ENCODE measurements around the gene RAD51B.

RAD51B gene

GRCh38 chr14:67833403-67833802, 13.8 kb downstream of the RAD51B start:
- FAIRE-seq (no peak), DNase-seq (ENCODE audit: low spot score) (no peak)

- DNase-seq (ENCODE audit: low spot score) (no peak), FAIRE-seq (no peak)
Observed at GRCh38 chr14:67835596-67835995, 16.0 kb downstream of the RAD51B start.

GRCh38 chr14:67837011-67837624, 17.5 kb downstream of the RAD51B start:
- FAIRE-seq, result peak; percentile 71

DNA sequence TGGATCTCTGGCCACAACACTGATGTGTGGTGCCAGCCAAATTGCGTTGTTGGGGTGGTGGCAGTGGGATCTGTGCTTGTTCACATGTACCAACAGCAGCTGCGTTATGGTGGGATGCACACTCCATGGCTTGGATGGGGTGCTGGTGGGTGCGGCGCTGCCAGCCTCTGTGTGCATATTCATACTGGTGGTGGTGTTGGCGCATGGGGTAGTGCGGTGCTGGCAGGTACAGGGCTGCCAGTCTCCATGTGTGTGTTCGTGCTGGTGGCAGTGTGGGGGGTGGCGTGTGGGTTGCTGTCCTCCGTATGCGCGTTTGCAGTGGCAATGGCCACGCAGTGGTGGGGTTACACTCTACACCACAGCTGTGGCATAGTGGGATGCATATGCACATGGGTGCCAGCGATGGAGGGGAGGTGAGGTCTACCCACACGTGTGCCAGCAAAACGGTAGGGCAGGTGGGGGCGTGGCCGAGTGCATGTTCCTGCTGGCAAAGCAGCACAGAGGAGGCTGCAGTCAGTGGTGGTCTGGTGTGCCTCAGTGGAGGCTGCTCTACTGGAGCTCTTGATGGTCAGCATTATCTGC, 26.5 kb downstream of the RAD51B start:
- FAIRE-seq (no peak), DNase-seq (ENCODE audit: low spot score) (no peak)

More at GRCh38 chr14:67837011-67837624, 17.5 kb downstream of the RAD51B start:
- DNase-seq (ENCODE audit: low spot score), result peak; percentile 26

DNA sequence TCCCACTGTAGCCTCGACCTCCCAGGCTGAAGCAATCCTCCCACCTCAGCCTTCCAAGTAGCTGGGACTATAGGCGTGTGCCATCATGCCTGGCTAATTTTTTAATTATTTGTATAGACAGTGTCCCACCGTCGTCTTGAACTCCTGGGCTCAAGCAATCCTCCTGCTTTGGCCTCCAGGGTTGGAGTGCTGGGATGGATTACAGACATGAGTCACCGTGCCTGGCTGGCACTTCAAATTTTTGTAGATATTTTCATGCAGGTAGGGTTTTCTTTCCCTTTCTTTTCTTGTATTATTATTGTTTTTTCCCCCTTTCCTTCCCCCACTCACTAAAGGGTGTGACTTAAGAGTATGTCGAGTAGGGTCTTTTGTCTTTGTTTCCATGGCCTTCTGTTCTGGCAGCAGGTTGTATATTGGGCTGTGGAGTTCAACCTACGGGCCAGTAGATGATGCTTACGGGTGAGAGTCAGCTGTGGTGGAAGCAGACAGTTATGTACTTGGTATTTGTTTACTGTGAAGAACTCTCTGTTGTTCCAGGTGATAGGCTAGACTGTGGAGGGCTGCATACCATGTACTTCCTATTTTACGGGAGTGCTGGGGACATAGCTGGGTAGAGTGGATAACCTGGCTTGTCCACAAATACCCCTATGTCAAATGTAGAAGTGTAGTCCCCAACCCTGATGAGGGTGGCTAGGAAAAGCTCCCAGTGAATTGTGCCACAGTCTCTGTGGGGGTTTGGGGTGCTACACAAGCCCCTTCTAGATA, 30.7 kb downstream of the RAD51B start:
- DNase-seq (ENCODE audit: low spot score) (no peak), FAIRE-seq (no peak)

GRCh38 chr14:67851785-67852410, 32.3 kb downstream of the RAD51B start:
- DNase-seq (ENCODE audit: low spot score), result no peak
- no peak for FAIRE-seq

GRCh38 chr14:67852926-67853604, 33.5 kb downstream of the RAD51B start:
- no peak for FAIRE-seq
- no peak for DNase-seq (ENCODE audit: low spot score)

- FAIRE-seq, result no peak
- DNase-seq (ENCODE audit: low spot score), result no peak
Observed at GRCh38 chr14:67853715-67854114, 34.1 kb downstream of the RAD51B start.

DNA sequence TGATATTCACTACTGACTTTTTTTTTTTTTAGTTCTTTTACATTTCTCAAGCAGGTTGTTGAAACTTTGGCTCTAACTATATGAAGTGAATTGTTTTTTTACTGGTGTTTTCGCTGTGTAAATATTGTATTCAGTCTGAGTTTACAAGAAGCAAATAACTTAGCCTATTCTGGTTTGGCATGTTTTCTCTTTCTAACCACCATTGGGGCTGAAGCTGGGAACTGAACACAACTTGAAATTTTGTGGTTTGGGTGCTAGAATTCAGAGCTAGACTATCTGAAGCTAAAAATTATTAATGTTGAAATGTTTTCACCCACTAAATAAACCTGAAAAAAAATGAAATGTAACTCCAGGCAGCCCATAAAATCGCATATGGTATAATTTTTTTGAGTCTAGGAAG, 37.2 kb downstream of the RAD51B start:
- FAIRE-seq (no peak), DNase-seq (ENCODE audit: low spot score) (no peak)

DNA sequence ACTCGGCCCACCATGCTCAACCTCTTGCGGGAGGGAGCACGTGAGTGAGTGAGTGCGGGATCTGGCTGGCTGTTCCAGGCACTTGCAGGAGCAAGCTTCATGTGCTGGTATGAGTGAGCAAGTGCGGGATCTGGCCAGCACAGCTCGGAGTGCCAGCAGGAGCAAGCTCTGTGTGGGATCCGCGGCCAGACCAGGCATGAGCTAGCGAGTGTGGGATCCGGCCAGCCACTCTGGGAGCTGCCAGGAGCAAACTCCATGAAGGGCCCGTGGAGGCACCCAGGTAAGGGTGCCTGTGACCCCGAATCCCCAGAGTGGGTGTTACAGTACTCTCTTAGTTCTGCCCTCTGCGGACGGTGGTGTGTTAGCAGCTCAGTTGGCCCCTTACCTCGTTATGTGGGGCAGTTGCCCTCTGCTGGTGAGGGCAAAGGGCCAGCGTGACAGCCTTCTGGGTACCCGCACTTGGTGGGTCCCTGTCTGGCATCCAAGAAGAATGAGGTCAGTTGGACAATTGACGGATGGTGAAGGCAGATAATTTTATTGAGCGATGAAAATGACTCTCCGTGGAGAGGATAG, 38.3 kb downstream of the RAD51B start:
- DNase-seq (ENCODE audit: low spot score), result no peak
- no peak for FAIRE-seq

- FAIRE-seq, result no peak
- DNase-seq (ENCODE audit: low spot score), result no peak
Observed at GRCh38 chr14:67859169-67859749, 39.7 kb downstream of the RAD51B start.

GRCh38 chr14:67863223-67863622, 43.6 kb downstream of the RAD51B start:
- no peak for FAIRE-seq
- DNase-seq (ENCODE audit: low spot score), result no peak

DNA sequence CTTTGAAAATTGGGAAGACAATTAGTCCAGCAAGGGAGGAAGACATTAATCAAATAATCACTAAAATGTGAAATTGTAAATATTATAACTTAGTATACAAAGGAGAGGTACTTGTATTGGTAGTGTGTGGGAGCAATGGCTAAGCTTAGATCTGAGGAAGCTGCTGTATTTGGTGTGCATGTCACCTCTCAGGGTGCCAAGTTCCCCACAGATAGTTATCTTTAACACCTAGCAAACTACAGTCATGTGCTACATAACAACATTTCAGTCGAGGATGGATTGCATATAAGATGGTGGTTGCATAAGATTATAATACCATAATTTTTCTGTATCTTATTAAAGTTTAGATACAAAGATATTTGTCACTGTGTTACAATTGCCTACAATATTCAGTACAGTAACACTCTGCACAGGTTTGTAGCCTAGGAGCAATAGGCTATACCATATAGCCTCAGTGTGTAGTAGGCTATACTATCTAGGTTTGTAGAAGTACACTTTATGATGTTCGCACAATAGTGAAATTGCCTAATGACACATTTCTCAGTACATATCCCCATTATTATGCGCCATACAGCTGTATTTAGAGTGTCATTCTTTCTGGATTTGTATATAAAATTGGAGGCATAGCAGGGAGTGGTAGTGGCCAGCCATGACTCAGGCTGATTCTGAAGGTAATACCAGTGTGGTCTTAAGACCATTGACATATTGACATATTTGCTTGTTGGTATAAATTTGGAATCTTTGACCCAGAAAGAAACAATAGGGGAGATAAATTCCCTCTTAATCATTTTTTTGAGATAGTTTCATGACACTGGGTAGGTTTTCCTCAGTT, 55.8 kb downstream of the RAD51B start:
- FAIRE-seq, result no peak
- no peak for DNase-seq (ENCODE audit: low spot score)

- no peak for DNase-seq (ENCODE audit: low spot score)
- no peak for FAIRE-seq
Observed at GRCh38 chr14:67879026-67879425, 59.4 kb downstream of the RAD51B start.

GRCh38 chr14:67881225-67881624, 61.6 kb downstream of the RAD51B start:
- DNase-seq (ENCODE audit: low spot score), result no peak

DNA sequence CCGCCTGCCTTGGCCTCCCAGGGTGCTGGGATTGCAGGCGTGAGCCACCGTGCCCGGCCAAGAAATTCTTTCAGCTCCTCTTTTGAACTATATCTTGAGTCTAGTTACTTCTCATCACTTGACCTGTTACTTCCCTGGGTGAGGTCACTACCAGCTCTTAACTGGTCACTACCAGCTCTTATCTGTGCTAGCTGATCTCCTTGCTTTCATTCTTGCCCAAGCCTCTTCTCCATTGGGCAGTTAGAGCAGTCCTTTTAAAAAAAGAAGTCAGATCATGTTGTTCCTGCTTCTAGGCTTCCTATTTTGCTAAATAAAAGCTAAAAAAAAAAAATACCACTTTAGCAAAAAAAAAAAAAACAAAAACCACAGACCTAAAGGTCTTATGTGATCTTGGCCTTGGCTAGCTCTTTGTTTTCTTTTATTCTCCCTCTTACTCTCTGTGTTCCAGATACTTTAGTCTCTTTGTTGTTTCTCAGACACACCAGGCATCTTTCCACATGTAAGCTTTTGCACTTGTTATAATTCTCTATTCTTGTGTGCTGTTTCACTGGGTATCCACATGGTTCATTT, 63.5 kb downstream of the RAD51B start:
- no peak for DNase-seq (ENCODE audit: low spot score)
- FAIRE-seq, result no peak

More at GRCh38 chr14:67881225-67881624, 61.6 kb downstream of the RAD51B start:
- no peak for FAIRE-seq

DNA sequence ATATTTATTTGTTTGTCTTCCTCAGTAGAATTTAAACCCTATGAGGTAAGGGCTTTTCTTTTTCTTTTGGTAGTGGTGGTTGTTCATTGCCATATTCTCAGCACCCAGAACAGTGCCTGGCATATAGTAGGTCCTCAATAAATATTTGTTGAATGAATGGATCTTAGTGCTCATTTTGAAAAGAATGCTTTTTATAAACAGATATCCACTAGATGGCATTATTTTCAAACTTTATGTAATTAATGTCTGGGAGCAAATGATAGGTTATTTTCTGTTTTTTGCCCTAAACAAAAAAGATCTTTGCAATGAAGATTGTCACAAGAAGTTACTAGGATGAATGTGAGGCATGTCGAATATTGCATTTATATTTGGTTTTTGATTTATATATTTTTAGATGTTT, 64.1 kb downstream of the RAD51B start:
- FAIRE-seq, result peak; percentile 27
- DNase-seq (ENCODE audit: low spot score), result no peak

DNA sequence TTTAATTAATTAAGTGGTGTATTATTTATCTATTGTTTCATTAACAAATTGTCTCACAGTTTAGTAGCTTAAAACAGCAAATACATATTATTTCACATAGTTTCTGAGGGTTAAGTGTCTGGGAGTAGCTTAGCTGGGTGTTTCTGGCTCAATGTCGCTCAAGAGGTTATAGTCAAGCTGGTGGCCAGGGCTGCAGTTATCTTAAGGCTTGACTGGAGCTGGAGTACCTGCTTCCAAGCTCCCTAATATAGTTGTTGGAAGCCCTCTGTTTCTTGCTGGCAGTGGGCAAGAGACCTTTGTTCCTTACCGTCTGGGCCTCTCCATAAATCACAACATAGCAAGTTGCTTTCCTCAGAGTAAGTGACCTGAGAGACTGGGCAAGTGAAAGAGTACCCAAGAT, 66.6 kb downstream of the RAD51B start:
- FAIRE-seq (no peak), DNase-seq (ENCODE audit: low spot score) (no peak)

DNA sequence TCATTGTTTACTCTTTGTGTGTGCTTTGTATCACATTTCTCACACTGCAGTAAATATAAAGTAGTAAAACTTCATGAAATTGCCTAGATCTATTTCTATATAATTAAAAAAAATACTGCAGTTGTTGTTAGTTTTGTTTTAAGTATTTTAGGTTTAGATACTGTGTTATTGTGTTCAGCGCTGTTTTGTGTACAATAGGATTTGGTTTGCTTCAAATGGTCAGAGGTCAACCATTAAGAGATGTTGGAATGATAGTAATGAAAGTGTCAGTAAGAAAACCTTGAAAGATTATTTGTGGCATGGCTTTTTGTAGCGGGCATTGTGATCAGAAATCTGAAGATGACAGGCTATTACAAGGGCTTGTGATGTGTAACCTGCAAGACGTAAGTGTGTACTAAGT, 67.9 kb downstream of the RAD51B start:
- DNase-seq (ENCODE audit: low spot score), result no peak
- no peak for FAIRE-seq

DNA sequence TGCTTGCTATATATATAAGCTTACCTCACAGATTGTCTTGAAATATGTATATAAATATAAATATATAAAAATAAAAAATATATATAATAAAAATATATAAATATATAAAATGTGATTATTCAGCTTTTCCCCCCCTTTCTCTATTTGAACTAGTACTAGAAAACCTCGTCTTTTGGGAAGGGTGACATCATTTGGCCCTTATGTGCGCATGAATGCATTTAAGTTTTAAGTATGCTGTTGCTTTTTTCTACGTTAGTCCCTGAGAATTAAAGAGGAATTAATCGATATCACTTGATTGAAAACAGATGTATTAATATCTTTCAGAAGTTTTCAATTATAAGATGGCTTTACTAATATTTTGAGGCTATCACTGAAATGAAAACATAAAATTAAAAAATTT, 69.9 kb downstream of the RAD51B start:
- no peak for DNase-seq (ENCODE audit: low spot score)
- FAIRE-seq, result no peak

Data from RCC 7860 (cell line).